Endothelial cell (in vitro differentiated cells): ENCODE data around the gene ATXN7. TPM values are rescaled to one million over a fixed set of nuclear protein-coding genes. Genes with fewer than 3 reads are reported as not detected.

Experiments used
- DNase-seq: peaks from one replicate; pipeline ENCODE4 v3.0.0; 2021; ENCODE audit warnings: low spot score
- H3K27ac Mint-ChIP-seq: one replicate; pipeline ENCODE4 v1.8.0; 2021; ENCODE audit warnings: mixed read lengths, inconsistent platforms; ENCODE audit not compliant: unreplicated experiment
- H3K27me3 Mint-ChIP-seq: one replicate; pipeline ENCODE4 v1.8.0; 2021; ENCODE audit warnings: mild to moderate bottlenecking, moderate library complexity, mixed read lengths, inconsistent platforms; ENCODE audit not compliant: unreplicated experiment
- H3K36me3 Mint-ChIP-seq: one replicate; pipeline ENCODE4 v1.8.0; 2021; ENCODE audit warnings: mild to moderate bottlenecking, low read depth, mixed read lengths, inconsistent platforms; ENCODE audit not compliant: unreplicated experiment
- H3K4me1 Mint-ChIP-seq: one replicate; pipeline ENCODE4 v1.8.0; 2021; ENCODE audit warnings: mild to moderate bottlenecking, mixed read lengths, inconsistent platforms; ENCODE audit not compliant: unreplicated experiment
- H3K4me3 Mint-ChIP-seq: one replicate; pipeline ENCODE4 v1.8.0; 2021; ENCODE audit warnings: mild to moderate bottlenecking, mixed read lengths, inconsistent platforms; ENCODE audit not compliant: unreplicated experiment
- H3K9me3 Mint-ChIP-seq: one replicate; pipeline ENCODE4 v1.8.0; 2021; ENCODE audit warnings: mixed read lengths, inconsistent platforms; ENCODE audit not compliant: unreplicated experiment
- CTCF ChIP-seq: fragments of 200-600 bp; sonication (generic); IDR thresholded peaks from one replicate; pipeline ENCODE4 v1.5.0; 2021; ENCODE audit warnings: antibody characterized with exemption; ENCODE audit not compliant: unreplicated experiment
- long read RNA-seq: library from polyadenylated mRNA; unstranded; transcript quantifications from one replicate; pipeline ENCODE4 v2.0.0, GENCODE V29; 2020; ENCODE audit not compliant: unreplicated experiment
- total RNA-seq: library from RNA; stranded (reverse); fragmentation: NEBNext Ultra II Directional; extraction: Animal tissue kit (Norgen Biotek cat#: 25700); gene quantifications from one replicate; pipeline ENCODE4 v1.2.1, GENCODE V29; 2021; ENCODE audit not compliant: unreplicated experiment

The ATXN7 gene, protein sequence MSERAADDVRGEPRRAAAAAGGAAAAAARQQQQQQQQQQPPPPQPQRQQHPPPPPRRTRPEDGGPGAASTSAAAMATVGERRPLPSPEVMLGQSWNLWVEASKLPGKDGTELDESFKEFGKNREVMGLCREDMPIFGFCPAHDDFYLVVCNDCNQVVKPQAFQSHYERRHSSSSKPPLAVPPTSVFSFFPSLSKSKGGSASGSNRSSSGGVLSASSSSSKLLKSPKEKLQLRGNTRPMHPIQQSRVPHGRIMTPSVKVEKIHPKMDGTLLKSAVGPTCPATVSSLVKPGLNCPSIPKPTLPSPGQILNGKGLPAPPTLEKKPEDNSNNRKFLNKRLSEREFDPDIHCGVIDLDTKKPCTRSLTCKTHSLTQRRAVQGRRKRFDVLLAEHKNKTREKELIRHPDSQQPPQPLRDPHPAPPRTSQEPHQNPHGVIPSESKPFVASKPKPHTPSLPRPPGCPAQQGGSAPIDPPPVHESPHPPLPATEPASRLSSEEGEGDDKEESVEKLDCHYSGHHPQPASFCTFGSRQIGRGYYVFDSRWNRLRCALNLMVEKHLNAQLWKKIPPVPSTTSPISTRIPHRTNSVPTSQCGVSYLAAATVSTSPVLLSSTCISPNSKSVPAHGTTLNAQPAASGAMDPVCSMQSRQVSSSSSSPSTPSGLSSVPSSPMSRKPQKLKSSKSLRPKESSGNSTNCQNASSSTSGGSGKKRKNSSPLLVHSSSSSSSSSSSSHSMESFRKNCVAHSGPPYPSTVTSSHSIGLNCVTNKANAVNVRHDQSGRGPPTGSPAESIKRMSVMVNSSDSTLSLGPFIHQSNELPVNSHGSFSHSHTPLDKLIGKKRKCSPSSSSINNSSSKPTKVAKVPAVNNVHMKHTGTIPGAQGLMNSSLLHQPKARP
- 21.0 TPM for total RNA-seq
- long read RNA-seq, result 0 reads

DNA sequence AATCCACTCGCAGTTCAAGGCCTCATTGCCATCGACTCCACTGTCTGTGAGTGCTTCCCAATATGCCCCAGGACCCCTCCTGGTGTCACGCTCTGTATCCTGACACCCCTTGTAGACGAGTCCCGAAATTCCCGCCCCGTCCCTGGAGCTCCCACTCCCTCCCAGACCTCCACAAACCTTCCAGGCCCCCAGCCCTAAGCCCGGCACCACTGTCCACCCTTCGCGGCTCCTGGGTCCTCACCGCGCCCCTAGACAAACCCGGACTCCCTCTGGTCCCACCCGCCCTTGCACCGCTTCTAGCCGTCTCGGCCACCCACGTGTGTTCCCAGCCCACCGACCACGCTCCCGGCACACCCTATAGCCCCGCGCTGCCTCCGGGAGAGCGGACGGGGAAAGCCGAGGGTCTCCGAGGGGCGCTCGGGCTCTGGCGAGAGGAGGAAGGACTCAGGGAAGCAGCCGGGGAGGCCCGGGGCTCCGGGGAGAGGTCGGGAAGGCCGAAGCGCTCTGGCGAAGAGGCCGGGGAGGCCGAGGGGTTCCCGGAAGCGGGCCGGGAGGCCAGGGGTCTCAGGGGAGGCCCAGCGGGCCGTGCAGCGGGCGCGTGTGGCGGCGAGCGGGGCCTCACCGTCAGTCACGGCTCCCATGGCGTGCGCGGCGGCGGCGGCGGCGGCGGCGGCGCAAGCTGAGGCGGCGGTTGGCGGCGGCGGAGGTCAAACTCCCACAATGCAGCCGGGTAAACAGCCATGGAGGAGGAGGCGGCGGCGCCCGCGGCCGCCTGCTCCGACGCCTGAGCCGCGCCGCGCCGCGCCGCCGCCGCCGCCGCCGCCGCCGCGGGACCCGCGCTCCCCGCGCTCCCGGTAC lies at the start of gene ATXN7, which contains the start of gene THOC7:
Gene ATXN7 (plus strand): TSS at position 718 of the 858 bp plus-strand sequence. CDS start 48,732 bp downstream, outside the sequence.
Gene THOC7 (minus strand): TSS at position 656 of the 858 bp plus-strand sequence. CDS start 15 bp downstream, at position 641.
- peaks cover 12% of the 10 kb centered on the region for H3K27me3 Mint-ChIP-seq
- peak within 1 kb of the TSS; percentile 97 for H3K4me3 Mint-ChIP-seq
- H3K4me1 Mint-ChIP-seq, result peaks cover 31% of the 10 kb centered on the region
- no peaks in the 10 kb centered on the region for H3K9me3 Mint-ChIP-seq
- peak; percentile 64 for DNase-seq
- H3K36me3 Mint-ChIP-seq, result peaks cover 14% of the 10 kb centered on the region
- TF ChIP-seq CTCF, result no peak
- peak within 1 kb of the TSS; percentile 91 for H3K27ac Mint-ChIP-seq

- no peaks in the 10 kb centered on the region for H3K36me3 Mint-ChIP-seq
- H3K27me3 Mint-ChIP-seq, result no peaks in the 10 kb centered on the region
- no peak for TF ChIP-seq CTCF
- H3K4me3 Mint-ChIP-seq, result no peak overlapping the region
- H3K4me1 Mint-ChIP-seq, result no peaks in the 10 kb centered on the region
- no peaks in the 10 kb centered on the region for H3K9me3 Mint-ChIP-seq
- H3K27ac Mint-ChIP-seq, result no peak overlapping the region
- DNase-seq, result no peak
Measured at GRCh38 chr3:63814237-63814636, 49.4 kb upstream of the ATXN7 start.

DNA sequence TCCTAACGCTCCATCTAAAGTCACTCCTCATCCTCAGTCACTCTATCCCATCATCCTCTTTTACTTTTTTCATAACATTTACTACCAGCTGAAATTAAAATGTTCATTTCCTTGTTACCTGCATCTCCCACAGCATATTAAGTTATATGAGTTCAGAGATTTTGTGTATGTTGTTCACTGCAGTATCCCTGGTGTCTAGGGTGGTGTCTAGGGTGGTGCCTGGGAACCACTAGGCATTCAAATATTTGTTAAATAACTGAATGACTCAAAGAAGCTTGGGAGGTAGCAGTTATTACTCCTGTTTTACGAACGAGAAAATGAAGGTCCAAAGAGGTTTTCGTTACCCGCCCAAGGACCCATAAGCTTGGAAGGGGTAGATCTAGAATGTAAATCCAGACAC lies 46.4 kb upstream of the ATXN7 start:
- H3K27ac Mint-ChIP-seq, result no peak overlapping the region
- DNase-seq, result no peak
- no peaks in the 10 kb centered on the region for H3K4me1 Mint-ChIP-seq
- no peaks in the 10 kb centered on the region for H3K36me3 Mint-ChIP-seq
- H3K9me3 Mint-ChIP-seq, result no peaks in the 10 kb centered on the region
- no peak overlapping the region for H3K4me3 Mint-ChIP-seq
- TF ChIP-seq CTCF, result no peak
- H3K27me3 Mint-ChIP-seq, result no peaks in the 10 kb centered on the region

DNA sequence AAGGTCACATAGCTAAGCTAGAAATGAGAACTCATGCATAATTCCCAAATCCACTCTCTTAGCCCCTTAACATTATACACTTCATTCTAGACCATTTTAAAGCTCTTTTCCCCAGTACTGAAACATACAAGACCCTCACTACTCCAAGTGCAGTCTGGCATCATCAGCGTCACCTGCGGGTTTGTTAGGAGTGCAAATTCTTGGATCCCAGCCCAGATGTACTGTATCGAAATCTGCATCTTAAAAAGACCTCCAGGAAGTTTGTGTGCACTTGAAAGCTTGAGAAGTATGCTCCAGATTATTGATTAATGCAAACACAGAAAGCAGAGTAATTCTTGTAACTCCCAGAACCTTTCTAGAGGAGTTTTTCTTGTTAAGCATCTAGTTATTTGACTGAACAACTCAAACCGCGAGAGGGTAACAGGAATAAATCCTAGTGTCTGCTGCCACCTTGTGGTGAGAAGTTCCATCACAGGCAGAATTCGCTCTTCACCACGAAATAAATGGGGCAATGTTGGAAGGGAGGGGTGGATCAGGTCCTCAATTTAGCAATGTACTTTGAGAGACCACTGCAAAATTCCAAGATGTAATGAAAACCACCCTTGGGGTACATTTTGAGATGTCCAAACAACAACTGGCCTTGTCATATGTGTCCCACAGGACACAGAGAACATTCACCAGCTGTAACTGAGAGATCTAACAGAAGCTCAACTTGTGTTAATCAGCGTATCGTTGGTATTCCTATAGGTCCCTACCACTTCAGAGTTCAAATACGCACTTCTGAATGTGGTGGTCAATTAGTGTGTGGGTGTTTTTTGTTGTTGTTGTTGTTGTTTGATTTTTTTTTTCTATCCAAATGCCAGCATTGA lies 45.2 kb upstream of the ATXN7 start:
- Mint-ChIP-seq H3K36me3 (no peaks in the 10 kb centered on the region), H3K27ac (no peak overlapping the region), H3K27me3 (no peaks in the 10 kb centered on the region), H3K4me3 (no peak overlapping the region), H3K4me1 (no peaks in the 10 kb centered on the region), H3K9me3 (no peaks in the 10 kb centered on the region)
- peak; percentile 95 for TF ChIP-seq CTCF
- peak; percentile 64 for DNase-seq
